Measurements from ENCODE around the gene CENPV. TPM values are rescaled to one million over a fixed set of nuclear protein-coding genes. Genes with fewer than 3 reads are reported as not detected.
A peak's percentile ranks its signal among the peaks of the same experiment; 100 is the strongest.
"Not testable (repeated sequence)": the region's sequence is repeated elsewhere in the genome, so short reads cannot be mapped to it uniquely, and the experiment has no call there.

Gene CENPV
- total RNA-seq, 1 donor from 2014 or later, result 27.2 TPM

GRCh38 chr17:16313139-16314090 is 39.9 kb downstream of the CENPV start:
- no peak for DNase-seq

- DNase-seq, result not testable (repeated sequence)
Measured at GRCh38 chr17:16312061-16312460, 41.2 kb downstream of the CENPV start.

GRCh38 chr17:16306211-16306610 is 47.1 kb downstream of the CENPV start:
- no peak for DNase-seq

GRCh38 chr17:16304830-16305229 is 48.4 kb downstream of the CENPV start:
- DNase-seq, result peak; percentile 24

GRCh38 chr17:16302856-16303255 is 50.4 kb downstream of the CENPV start:
- DNase-seq, result no peak

- DNase-seq, result no peak
Measured at GRCh38 chr17:16301963-16302855, 51.1 kb downstream of the CENPV start.

- no peak for DNase-seq
Measured at GRCh38 chr17:16300554-16300953, 52.7 kb downstream of the CENPV start.

GRCh38 chr17:16298140-16298662 is 55.1 kb downstream of the CENPV start:
- DNase-seq, result no peak

GRCh38 chr17:16297367-16298139 is 55.7 kb downstream of the CENPV start:
- no peak for DNase-seq

GRCh38 chr17:16296072-16296471 is 57.2 kb downstream of the CENPV start:
- DNase-seq, result not testable (repeated sequence)

- DNase-seq, result no peak
Measured at GRCh38 chr17:16294560-16294959, 58.7 kb downstream of the CENPV start.

- DNase-seq, result no peak
Measured at GRCh38 chr17:16293931-16294330, 59.3 kb downstream of the CENPV start.

Other genes starting within 250 kb of the CENPV start
- gene NCOR1, start 137.9 kb downstream of the CENPV start, total RNA-seq, result 128 TPM
- 38.4 TPM for gene PIGL, start 136.3 kb downstream of the CENPV start, total RNA-seq
- gene UBB, start 27.6 kb upstream of the CENPV start, total RNA-seq, result 1,134 TPM
- 5.1 TPM for gene TRPV2, start 62.1 kb upstream of the CENPV start, total RNA-seq
- gene LRRC75A, start 138.7 kb upstream of the CENPV start, total RNA-seq, result 6.2 TPM
- 6.7 TPM for gene ZNF287, start 215.7 kb upstream of the CENPV start, total RNA-seq

All from tongue (tissue), 2 donors.